CD4-positive, alpha-beta memory T cell (primary cell): Measurements from ENCODE around the gene CUL5. TPM values are rescaled to one million over a fixed set of nuclear protein-coding genes. Genes with fewer than 3 reads are reported as not detected.
"Not testable (repeated sequence)": the region's sequence is repeated elsewhere in the genome, so short reads cannot be mapped to it uniquely, and the experiment has no call there.

Source experiments
- CTCF ChIA-PET: fragments of 350-600 bp; sonication (Branson Sonifier 250); formaldehyde crosslinking; loops from one replicate; lab custom pipeline; 2021; ENCODE audit warnings: inconsistent platforms; ENCODE audit not compliant: partially characterized antibody; lab: Charles Lee
- POLR2A ChIA-PET: fragments of 350-600 bp; sonication (Branson Sonifier 250); formaldehyde crosslinking; loops from one replicate; lab custom pipeline; 2021; ENCODE audit not compliant: partially characterized antibody; lab: Charles Lee
- DNase-seq, 5 donors: peaks; one replicate each; pipeline versions ENCODE4 v3.0.0 to v3.0.0-alpha.2; 2020 to 2022; ENCODE audit warnings: mixed read lengths in 1 of 5
- H3K27ac ChIP-seq: one replicate; pipeline ENCODE4 v1.7.0; 2013; ENCODE audit warnings: low read depth, low read length
- H3K27me3 ChIP-seq: 2 replicates; pipeline ENCODE4 v1.7.0; 2013; ENCODE audit warnings: mild to moderate bottlenecking, low read length, moderate library complexity; ENCODE audit not compliant: insufficient read depth
- H3K36me3 ChIP-seq: 2 replicates; pipeline ENCODE4 v1.7.0; 2013; ENCODE audit warnings: mild to moderate bottlenecking, low read length, moderate library complexity; ENCODE audit not compliant: insufficient read depth
- H3K4me1 ChIP-seq: 2 replicates; pipeline ENCODE4 v1.7.0; 2013; ENCODE audit warnings: mild to moderate bottlenecking, low read length, moderate library complexity; ENCODE audit not compliant: insufficient read depth
- H3K4me3 ChIP-seq, 2 donors: one replicate each; pipeline ENCODE4 v1.7.0; 2013; ENCODE audit warnings: low read length in 2 of 2, mild to moderate bottlenecking in 1 of 2
- H3K9me3 ChIP-seq, 2 donors: one replicate each; pipeline ENCODE4 v1.7.0; 2013; ENCODE audit warnings: low read length in 2 of 2, control low read depth in 1 of 2; ENCODE audit not compliant: control insufficient read depth in 1 of 2
- H3K27ac Mint-ChIP-seq, 7 donors: one replicate each; pipeline ENCODE4 v1.8.0; 2020 to 2021; ENCODE audit warnings: mixed read lengths in 7 of 7, mild to moderate bottlenecking in 6 of 7, inconsistent platforms in 3 of 7, moderate library complexity in 3 of 7
- H3K27me3 Mint-ChIP-seq, 2 donors: one replicate each; pipeline ENCODE4 v1.8.0; 2020 to 2021; ENCODE audit warnings: mixed read lengths in 2 of 2
- H3K36me3 Mint-ChIP-seq, 2 donors: one replicate each; pipeline ENCODE4 v1.8.0; 2020 to 2021; ENCODE audit warnings: mixed read lengths in 2 of 2, inconsistent platforms in 1 of 2, mild to moderate bottlenecking in 1 of 2
- H3K4me1 Mint-ChIP-seq, 4 donors: one replicate each; pipeline ENCODE4 v1.8.0; 2020 to 2021; ENCODE audit warnings: mixed read lengths in 4 of 4, mild to moderate bottlenecking in 1 of 4
- H3K4me3 Mint-ChIP-seq, 8 donors: one replicate each; pipeline ENCODE4 v1.8.0; 2020 to 2021; ENCODE audit warnings: mixed read lengths in 8 of 8, mild to moderate bottlenecking in 7 of 8, moderate library complexity in 6 of 8, inconsistent platforms in 3 of 8
- H3K9me3 Mint-ChIP-seq, 8 donors: one replicate each; pipeline ENCODE4 v1.8.0; 2020 to 2021; ENCODE audit warnings: mixed read lengths in 8 of 8, mild to moderate bottlenecking in 5 of 8, inconsistent platforms in 3 of 8, moderate library complexity in 1 of 8
- intact Hi-C: fragments of 100-400 bp; cut with micrococcal nuclease; formaldehyde crosslinking; loops from one replicate; pipeline ENCODE4 v1.15.1; 2023
- polyA plus RNA-seq, 2 donors: library from polyadenylated mRNA; unstranded; fragments of 300-500 nt; fragmentation: Illumina TruSeq; gene quantifications; one replicate each; pipeline ENCODE4 v1.2.3, GENCODE V29; 2021
- total RNA-seq, 2 experiments: library from RNA; stranded (reverse); gene quantifications; one replicate each; pipeline ENCODE4 v1.2.3, GENCODE V29; 2021

Gene CUL5
- total and polyA plus RNA-seq, 4 experiments from 2014 or later = 27.4 to 38.9 (median 34.5) TPM

DNA sequence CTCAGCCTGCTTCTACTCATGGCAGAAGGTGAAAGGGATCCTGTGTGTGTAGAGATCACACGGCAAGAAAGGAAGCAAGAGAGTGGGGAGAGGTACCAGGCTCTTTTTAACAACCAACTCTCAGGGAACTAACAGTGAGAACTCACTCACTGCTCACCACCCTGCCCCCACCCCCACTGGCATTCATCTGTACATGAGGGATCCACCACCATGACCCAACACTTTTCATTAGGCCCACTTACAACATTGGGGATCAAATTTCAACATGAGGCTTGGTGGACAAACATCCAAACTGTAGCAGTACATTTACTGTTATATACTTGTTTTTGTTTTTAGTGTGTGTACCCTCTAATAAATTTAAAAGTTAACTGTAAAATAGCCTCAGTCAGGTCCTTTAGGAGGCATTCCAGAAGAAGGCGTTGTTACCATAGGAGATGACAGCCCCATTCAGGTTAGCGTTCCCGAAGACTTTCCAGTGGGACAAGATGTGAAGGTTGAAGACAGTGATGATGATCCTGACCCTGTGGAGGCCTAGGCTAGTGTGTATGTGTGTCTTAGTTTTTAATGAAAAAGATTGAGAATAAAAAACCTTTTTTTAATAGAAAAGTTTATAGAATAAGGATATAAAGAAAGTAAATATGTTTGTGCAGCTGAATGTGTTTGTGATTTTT lies 11.3 kb downstream of the CUL5 start:
- POLR2A ChIA-PET = no interaction called here
- Histone ChIP-seq H3K27me3 (no peaks in the 10 kb centered on the region), H3K9me3 (no peaks in the 10 kb centered on the region), H3K4me1 (peaks cover 44% of the 10 kb centered on the region), H3K36me3 (no peaks in the 10 kb centered on the region), H3K27ac (no peak overlapping the region), H3K4me3 (no peak overlapping the region)
- peaks cover 11 to 23% of the 10 kb centered on the region in 2 donors for H3K36me3 Mint-ChIP-seq
- no peaks in the 10 kb centered on the region for H3K27me3 Mint-ChIP-seq
- no peak for DNase-seq
- no peaks in the 10 kb centered on the region for H3K9me3 Mint-ChIP-seq
- no peak overlapping the region for H3K4me3 Mint-ChIP-seq
- H3K4me1 Mint-ChIP-seq = peaks cover 48 to 89% (median 73%) of the 10 kb centered on the region in 4 donors
- peak overlapping the region in 1 of 7 donors; percentile 18 for H3K27ac Mint-ChIP-seq
- CTCF ChIA-PET = interaction anchor here (0.8 kb wide), 1 partner anchor 11 kb away, joined by 3 read pairs; the partner anchor contains the start of gene CUL5
- intact Hi-C loops = no loop called here

DNA sequence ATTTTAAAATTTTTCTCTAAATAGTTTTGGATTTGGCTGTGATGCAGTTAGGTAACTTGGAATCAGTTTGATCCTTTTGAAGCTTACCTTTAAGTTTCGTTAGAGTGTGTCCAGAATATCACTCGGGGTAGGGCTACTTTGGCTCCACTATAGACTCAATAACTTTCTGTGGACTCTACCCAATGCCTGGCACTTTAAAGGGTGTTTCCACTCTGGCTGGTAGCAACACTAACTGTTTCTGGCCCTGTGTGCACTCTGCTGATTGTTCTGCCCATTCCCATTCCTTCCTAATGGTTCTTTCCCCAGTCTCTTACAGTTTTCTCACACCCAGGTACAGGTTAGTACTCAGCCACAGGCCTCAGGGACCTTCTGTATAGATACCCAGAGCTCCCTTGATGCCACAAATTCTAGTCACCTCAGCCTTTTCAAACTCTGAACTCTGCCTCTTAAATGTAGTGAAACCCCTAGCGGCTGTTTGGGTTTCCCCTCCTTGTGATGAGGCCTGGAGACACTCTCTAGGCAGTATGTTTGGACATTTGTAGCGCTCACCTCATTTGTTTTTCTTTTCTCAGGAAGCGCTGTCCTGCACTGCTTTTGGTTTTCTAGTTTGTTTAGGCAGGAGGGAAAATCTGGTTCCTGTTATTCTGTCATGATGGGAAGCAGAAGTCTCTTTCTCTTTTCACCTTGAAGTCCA lies 16.8 kb downstream of the CUL5 start:
- no peak overlapping the region for H3K4me3 ChIP-seq
- no peak overlapping the region for H3K27ac ChIP-seq
- peaks cover 43 to 74% (median 62%) of the 10 kb centered on the region in 4 donors for H3K4me1 Mint-ChIP-seq

DNA sequence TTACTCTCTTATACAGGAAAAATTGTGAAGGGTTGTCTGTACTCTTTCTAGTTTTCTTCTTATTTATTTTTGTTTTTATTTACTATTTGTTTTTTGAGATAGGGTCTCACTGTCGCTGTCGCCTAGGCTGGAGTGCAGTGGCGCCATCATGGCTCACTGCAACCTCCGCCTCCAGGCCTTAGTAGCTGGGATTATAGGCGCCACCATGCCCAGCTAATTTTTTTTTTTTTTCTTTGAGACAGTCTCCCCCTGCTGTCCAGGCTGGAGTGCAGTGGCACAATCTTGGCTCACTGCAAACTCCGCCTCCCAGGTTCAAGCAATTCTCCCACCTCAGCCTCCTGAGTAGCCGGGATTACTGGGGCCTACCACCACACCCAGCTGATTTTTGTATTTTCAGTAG lies 18.4 kb downstream of the CUL5 start:
- Histone ChIP-seq H3K4me3 (no peak overlapping the region), H3K4me1 (peaks cover 32% of the 10 kb centered on the region), H3K27me3 (no peaks in the 10 kb centered on the region), H3K36me3 (no peaks in the 10 kb centered on the region), H3K27ac (no peak overlapping the region), H3K9me3 (no peaks in the 10 kb centered on the region)
- intact Hi-C loops = no loop called here
- Mint-ChIP-seq H3K4me1 (peaks cover 35 to 75% (median 56%) of the 10 kb centered on the region in 4 donors), H3K27me3 (no peaks in the 10 kb centered on the region), H3K4me3 (no peak overlapping the region), H3K9me3 (peaks cover 0 to 5% (median 1%) of the 10 kb centered on the region in 8 donors), H3K27ac (no peak overlapping the region), H3K36me3 (peaks cover 21 to 22% of the 10 kb centered on the region in 2 donors)
- ChIA-PET POLR2A (no interaction called here), CTCF (interaction anchor here (0.6 kb wide), 1 partner anchor 11 kb away, joined by 3 read pairs; no protein-coding TSS in a partner anchor)
- DNase-seq = no peak

More for the DNA sequence above, 16.8 kb downstream of the CUL5 start:
- ChIA-PET POLR2A (interaction anchor here (1.0 kb wide), 1 partner anchor 16 kb away, joined by 3 read pairs; the partner anchor contains the start of gene CUL5), CTCF (no interaction called here)
- intact Hi-C loops = no loop called here
- Mint-ChIP-seq H3K27me3 (no peaks in the 10 kb centered on the region), H3K4me3 (peak overlapping the region in 2 of 8 donors; percentile 21 to 28), H3K27ac (peak overlapping the region in 6 of 7 donors; percentile 2 to 71 (median 34)), H3K36me3 (peaks cover 9 to 18% of the 10 kb centered on the region in 2 donors), H3K9me3 (no peaks in the 10 kb centered on the region)
- DNase-seq = peak in 1 of 5 donors; percentile 3
- Histone ChIP-seq H3K9me3 (no peaks in the 10 kb centered on the region), H3K36me3 (no peaks in the 10 kb centered on the region), H3K27me3 (no peaks in the 10 kb centered on the region), H3K4me1 (peaks cover 39% of the 10 kb centered on the region)

DNA sequence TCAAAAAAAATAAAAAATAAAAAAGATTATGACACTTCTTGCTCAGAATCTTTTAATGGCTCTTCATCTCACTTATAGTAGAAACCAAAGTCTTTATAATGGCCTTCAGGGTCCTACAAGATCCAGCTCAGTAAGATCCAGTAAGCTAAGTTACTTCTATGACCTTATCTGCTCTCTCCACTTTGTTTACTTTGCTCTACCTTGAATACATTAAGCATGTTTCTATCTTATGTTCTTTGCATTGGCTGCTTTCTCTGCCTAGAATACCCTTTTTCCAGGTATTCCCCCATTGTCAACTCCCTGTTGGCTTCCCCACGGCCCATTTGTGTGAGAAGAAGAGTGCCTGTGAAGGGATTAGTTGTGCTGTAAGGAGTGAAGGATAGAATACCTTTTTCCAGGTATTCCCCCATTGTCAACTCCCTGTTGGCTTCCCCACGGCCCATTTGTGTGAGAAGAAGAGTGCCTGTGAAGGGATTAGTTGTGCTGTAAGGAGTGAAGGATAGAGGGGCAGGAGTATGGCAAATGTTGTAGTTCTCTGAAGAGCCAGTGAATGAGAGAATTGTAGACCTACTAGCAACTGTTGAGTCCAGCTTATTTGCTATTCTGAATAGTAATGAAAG lies 20.2 kb downstream of the CUL5 start:
- H3K9me3 Mint-ChIP-seq, POLR2A ChIA-PET, H3K36me3 ChIP-seq, H3K27me3 Mint-ChIP-seq, intact Hi-C loops, H3K4me3 ChIP-seq, H3K27me3 ChIP-seq, CTCF ChIA-PET, DNase-seq, H3K9me3 ChIP-seq, H3K27ac ChIP-seq, H3K4me3 Mint-ChIP-seq: not testable (repeated sequence)
- Mint-ChIP-seq H3K27ac (peak overlapping the region in 1 of 7 donors; percentile 37), H3K36me3 (peaks cover 36 to 38% of the 10 kb centered on the region in 2 donors), H3K4me1 (peaks cover 31 to 70% (median 49%) of the 10 kb centered on the region in 4 donors)
- H3K4me1 ChIP-seq = peaks cover 26% of the 10 kb centered on the region

DNA sequence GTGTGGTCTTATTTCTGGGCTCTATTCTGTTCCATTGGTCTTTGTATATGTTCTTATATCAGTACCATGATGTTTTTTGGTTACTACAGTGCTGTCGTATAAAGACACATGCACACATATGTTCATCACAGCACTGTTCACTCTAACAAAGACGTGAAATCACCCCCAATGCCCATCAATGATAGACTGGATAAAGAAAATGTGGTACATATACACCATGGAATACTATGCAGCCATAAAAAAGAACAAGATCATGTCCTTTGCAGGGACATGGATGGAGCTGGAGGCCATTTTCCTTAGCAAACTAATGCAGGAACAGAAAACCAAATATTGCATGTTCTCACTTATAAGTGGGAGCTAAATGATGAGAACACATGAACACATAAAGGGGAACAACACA lies 22.9 kb downstream of the CUL5 start:
- POLR2A ChIA-PET, intact Hi-C loops, H3K9me3 ChIP-seq, H3K27me3 ChIP-seq, H3K4me1 ChIP-seq, H3K27me3 Mint-ChIP-seq, H3K9me3 Mint-ChIP-seq, DNase-seq, H3K27ac Mint-ChIP-seq, H3K27ac ChIP-seq, H3K4me3 ChIP-seq, H3K4me3 Mint-ChIP-seq: not testable (repeated sequence)
- peaks cover 20% of the 10 kb centered on the region for H3K36me3 ChIP-seq
- CTCF ChIA-PET = interaction anchor here (0.6 kb wide), 1 partner anchor 172 kb away, joined by 4 read pairs; no protein-coding TSS in a partner anchor
- Mint-ChIP-seq H3K36me3 (peaks cover 48 to 52% of the 10 kb centered on the region in 2 donors), H3K4me1 (peaks cover 12 to 43% (median 26%) of the 10 kb centered on the region in 4 donors)

DNA sequence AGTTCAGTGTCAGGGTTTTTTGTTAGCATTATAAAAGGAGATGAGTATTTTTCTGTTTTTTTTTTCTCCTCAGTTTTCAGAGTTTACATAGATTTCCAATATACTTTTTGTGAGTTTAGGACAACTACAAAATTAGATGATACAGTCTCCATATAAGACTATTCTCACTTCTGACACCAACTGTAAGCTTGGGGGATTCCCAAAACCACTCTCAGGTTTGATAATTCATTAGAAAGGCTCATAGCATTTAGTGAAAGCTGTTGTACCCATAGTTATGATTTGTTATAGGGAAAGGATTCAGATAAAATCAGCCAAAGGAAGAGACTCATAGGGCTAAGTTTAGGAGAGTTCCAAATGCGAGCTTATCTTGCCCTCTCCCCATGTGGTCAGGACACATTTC lies 24.1 kb downstream of the CUL5 start:
- H3K27ac Mint-ChIP-seq = peak overlapping the region in 3 of 7 donors; percentile 13 to 68 (median 32)
- H3K9me3 Mint-ChIP-seq = peaks cover 0 to 5% (median 1%) of the 10 kb centered on the region in 8 donors
- H3K27me3 Mint-ChIP-seq = no peaks in the 10 kb centered on the region
- peaks cover 5% of the 10 kb centered on the region for H3K4me1 ChIP-seq
- H3K36me3 ChIP-seq = peaks cover 30% of the 10 kb centered on the region
- peaks cover 9 to 39% (median 21%) of the 10 kb centered on the region in 4 donors for H3K4me1 Mint-ChIP-seq
- H3K4me3 ChIP-seq = no peak overlapping the region
- CTCF ChIA-PET = interaction anchor here (0.7 to 1.5 kb wide), 4 partner anchors 17 to 1413 kb away, joined by 3 to 4 read pairs (median 3); partner anchors contain the start of gene CUL5
- intact Hi-C loops = no loop called here
- peaks cover 55 to 59% of the 10 kb centered on the region in 2 donors for H3K36me3 Mint-ChIP-seq
- no peaks in the 10 kb centered on the region for H3K27me3 ChIP-seq
- H3K4me3 Mint-ChIP-seq = no peak overlapping the region
- no peaks in the 10 kb centered on the region for H3K9me3 ChIP-seq
- H3K27ac ChIP-seq = no peak overlapping the region
- POLR2A ChIA-PET = no interaction called here
- DNase-seq = no peak
